H1 (cell line): Measurements from ENCODE around the gene CCNT1. TPM values are rescaled to one million over a fixed set of nuclear protein-coding genes. Genes with fewer than 3 reads are reported as not detected.

Experiments
- ATF3 ChIP-seq: IDR thresholded peaks from 2 replicates; pipeline ENCODE4 v1.6.1; 2011; ENCODE audit warnings: low read depth, mild to moderate bottlenecking, low read length; ENCODE audit not compliant: insufficient read depth
- CHD1 ChIP-seq: IDR thresholded peaks from 2 replicates; pipeline ENCODE4 v1.6.1; 2012; ENCODE audit warnings: low read depth, low read length, improper control_type of control experiment
- CHD2 ChIP-seq: IDR thresholded peaks from 2 replicates; pipeline ENCODE4 v1.6.1; 2012; ENCODE audit warnings: low read length, improper control_type of control experiment
- EZH2 ChIP-seq: fragments of 200-600 bp; sonication (generic); IDR thresholded peaks from 2 replicates; pipeline ENCODE4 v1.7.1; 2012; ENCODE audit warnings: low read depth, mild to moderate bottlenecking, moderate library complexity, low read length, inconsistent platforms; ENCODE audit not compliant: severe bottlenecking
- GTF2F1 ChIP-seq: IDR thresholded peaks from 2 replicates; pipeline ENCODE4 v1.6.1; 2012; ENCODE audit warnings: low read depth, low read length, improper control_type of control experiment, borderline replicate concordance
- JUND ChIP-seq: IDR thresholded peaks from 2 replicates; pipeline ENCODE4 v1.6.1; 2011; ENCODE audit warnings: mild to moderate bottlenecking, improper control_type of control experiment, low read length
- KDM4A ChIP-seq: IDR thresholded peaks from one replicate; pipeline ENCODE4 v1.7.1; 2012; ENCODE audit warnings: low read depth, mild to moderate bottlenecking, moderate library complexity, low read length, inconsistent platforms; ENCODE audit not compliant: severe bottlenecking
- MAFK ChIP-seq: IDR thresholded peaks from 2 replicates; pipeline ENCODE4 v1.6.1; 2012; ENCODE audit warnings: low read depth, mild to moderate bottlenecking, improper control_type of control experiment, low read length
- POLR2AphosphoS5 ChIP-seq: IDR thresholded peaks from 2 replicates; pipeline ENCODE4 v1.6.1; 2011; ENCODE audit warnings: low read depth, low read length
- SIRT6 ChIP-seq: IDR thresholded peaks from one replicate; pipeline ENCODE4 v1.7.1; 2012; ENCODE audit warnings: low read length, inconsistent platforms
- SP2 ChIP-seq: IDR thresholded peaks from 2 replicates; pipeline ENCODE4 v1.6.1; 2012; ENCODE audit warnings: mild to moderate bottlenecking, low read length, inconsistent platforms
- SP4 ChIP-seq: IDR thresholded peaks from 2 replicates; pipeline ENCODE4 v1.6.1; 2012; ENCODE audit warnings: low read length, inconsistent platforms
- SRF ChIP-seq: IDR thresholded peaks from 2 replicates; pipeline ENCODE4 v1.6.1; 2011; ENCODE audit warnings: mild to moderate bottlenecking, low read depth, low read length, moderate library complexity
- polyA plus RNA-seq, 7 experiments: library from polyadenylated mRNA; depleted of rRNA in 3 of 7; stranded (reverse) in 5 of 7; unstranded in 2 of 7; fragments of >200 nt in 5 of 7; fragments of 200-250 nt in 2 of 7; gene quantifications; 1 replicate in 5 of 7; 2 replicates in 1 of 7; 4 replicates in 1 of 7; pipeline versions ENCODE4 v1.2.1 to v1.2.3, GENCODE V29; 2011 to 2013; ENCODE audit warnings: missing spikeins in 2 of 7, mixed read lengths in 2 of 7
- total RNA-seq: library from RNA; stranded (reverse); fragmentation: NEBNext Ultra II Directional; extraction: Animal tissue kit (Norgen Biotek cat#: 25700); gene quantifications from 2 replicates; pipeline ENCODE4 v1.2.1, GENCODE V29; 2021

Gene CCNT1
- total and polyA plus RNA-seq, 2 of the 8 experiments (the other 6 are each of a cell fraction or from before 2014, with no cell fraction given), result 13.2 to 45.9 TPM

GRCh38 chr12:48716493-48717251 lies at the start of gene CCNT1 (continued):
- TF ChIP-seq EZH2, result no peak
- peak; percentile 98 for TF ChIP-seq KDM4A
- peak; percentile 76 for TF ChIP-seq POLR2AphosphoS5
- TF ChIP-seq SIRT6, result no peak
- TF ChIP-seq ATF3, result peak; percentile 34; the same call in 1 of the 2 replicates
- TF ChIP-seq SRF, result peak; percentile 72
- no peak; the same call in 1 of the 2 replicates for TF ChIP-seq GTF2F1
- TF ChIP-seq CHD2, result peak; percentile 96
- no peak for TF ChIP-seq CHD1
- TF ChIP-seq JUND, result no peak; the same call in 1 of the 2 replicates
- no peak for TF ChIP-seq MAFK
- no peak for TF ChIP-seq SP4
- TF ChIP-seq SP2, result no peak
- TF ChIP-seq, all 59 proteins: peak for 24
